ENCODE measurements around the gene CPLX1.
"Not testable (repeated sequence)": the region's sequence is repeated elsewhere in the genome, so short reads cannot be mapped to it uniquely, and the experiment has no call there.

CPLX1 gene

DNA sequence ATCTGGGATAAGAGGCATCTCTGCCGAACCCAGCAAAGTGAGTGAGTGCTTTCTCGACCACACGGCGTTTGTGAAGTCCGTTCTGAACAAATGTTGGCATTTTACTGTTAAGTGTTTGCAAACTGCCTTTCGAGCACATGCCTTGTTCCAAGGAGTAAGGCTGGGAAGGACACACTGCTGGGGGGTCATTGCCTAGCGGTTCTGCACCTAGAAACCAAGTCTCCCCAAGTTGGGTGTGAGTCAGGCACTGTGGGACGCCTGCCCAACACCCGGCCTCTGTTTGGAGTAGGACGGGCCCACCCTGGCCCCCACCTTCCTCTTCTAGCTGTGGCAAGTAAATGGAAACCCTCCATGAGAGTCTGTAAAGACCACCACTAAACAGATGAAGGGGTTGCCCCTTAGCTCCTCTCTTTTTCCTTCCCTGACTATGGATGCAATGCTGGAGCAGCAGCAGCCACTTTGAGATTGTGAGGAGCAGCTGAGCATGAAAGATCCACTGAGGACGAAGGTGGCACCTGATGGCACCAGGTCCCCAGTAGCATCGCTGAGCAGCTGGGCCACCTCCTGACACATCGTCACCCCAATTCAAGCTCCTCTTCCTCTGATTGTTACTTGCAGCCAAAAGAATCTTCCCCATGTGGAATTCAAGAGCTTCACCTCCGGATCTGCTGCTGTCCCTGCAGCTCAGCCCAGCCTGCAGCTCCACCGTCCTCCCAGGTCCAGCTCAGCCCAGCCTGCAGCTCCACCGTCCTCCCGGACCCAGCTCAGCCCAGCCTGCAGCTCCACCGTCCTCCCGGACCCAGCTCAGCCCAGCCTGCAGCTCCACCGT is 6.3 kb downstream of the CPLX1 start:
- DNase-seq = no peak

DNA sequence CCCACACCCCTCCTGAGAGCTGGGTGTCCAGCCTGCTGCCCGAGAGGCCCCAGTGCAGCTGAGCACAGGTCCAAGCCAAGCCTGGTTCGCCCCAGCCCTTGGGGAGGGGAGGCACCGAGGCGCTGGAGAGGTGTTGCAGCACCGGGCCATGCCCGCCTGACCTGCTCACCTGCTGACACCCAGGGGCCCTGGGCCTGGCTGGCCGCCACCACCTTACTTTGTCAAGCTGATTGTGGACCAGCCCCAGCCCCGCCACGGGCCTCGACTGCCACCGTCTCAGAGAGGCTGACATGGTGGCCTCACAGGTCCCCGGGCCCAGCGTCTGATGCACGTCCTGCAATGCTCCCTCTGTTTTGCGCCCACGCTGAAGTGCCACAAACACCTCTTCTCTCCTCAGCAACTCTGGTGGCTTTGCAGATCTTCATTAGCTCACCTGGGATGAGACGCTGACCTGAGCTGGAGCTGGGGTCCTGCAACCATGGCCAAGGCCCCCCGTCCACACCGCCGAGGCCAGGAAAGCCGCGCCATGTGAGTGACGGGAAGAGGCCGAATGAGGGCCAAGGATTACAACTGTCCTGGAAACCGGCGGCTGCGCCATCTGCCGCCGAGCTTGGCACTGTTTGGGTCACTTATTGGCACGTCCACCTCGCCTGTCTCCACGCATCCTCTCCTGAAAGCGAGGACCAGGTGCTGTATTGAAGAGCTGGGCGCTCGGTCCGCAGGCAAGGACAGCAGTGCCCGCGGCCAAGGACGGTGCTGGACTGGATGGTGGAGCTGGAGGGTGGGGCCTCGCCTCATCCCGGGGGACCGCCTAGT is 7.6 kb downstream of the CPLX1 start:
- DNase-seq = no peak

DNA sequence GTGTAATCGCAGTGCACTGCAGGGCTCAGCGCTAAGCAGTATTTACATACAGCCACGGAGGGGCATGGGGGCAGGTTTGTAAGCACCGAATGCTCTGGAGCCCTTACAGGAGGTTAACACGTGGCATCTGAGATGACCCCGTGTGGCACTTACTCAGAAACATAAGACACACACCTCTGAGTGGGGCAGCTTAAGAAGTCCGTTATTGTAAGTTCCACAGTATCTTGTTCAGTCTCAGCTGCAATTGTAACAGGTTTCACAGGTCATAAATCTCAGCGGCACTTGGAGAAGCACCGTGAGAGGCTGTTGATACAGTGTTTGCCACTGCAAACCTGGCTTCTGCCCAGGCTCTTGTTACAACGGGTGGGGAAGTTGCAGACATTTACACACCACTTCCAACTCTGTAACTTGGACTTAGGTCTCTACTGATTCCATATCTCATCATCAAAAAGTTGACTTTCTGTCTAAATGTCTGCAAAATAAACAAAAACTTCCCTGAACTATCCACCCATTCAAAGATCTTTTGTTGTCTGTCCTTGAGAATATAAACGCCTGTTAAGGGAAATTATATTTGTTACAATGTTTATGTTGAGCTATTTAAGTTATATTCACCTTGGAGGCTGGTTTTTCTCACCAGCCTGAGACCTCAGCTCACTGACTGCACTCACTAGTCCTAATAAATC is 10.3 kb downstream of the CPLX1 start:
- no peak for DNase-seq

DNA sequence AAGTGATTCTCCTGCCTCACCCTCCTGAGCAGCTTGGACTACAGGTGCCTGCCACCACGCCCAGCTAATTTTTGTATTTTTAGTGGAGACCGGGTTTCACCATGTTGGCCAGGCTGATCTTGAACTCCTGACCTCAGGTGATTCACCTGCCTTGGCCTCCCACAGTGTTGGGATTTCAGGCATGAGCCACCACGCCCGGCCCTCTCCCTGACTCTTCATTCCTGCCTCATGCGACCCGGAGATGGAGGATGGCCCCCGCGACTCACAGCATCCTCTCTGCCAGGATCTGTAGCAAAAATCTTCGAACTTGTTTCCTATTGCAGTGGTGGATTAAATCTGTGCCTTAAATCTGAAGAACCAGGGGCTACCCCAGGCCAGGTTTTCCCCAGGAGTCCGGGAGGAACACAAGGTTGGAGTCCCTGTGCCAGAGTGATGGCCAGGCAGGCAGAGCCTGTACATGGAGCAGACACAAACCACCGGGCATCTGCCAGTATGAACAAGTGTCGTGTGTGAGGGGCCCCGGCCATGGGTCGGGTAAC is 11.5 kb downstream of the CPLX1 start:
- DNase-seq = no peak

DNA sequence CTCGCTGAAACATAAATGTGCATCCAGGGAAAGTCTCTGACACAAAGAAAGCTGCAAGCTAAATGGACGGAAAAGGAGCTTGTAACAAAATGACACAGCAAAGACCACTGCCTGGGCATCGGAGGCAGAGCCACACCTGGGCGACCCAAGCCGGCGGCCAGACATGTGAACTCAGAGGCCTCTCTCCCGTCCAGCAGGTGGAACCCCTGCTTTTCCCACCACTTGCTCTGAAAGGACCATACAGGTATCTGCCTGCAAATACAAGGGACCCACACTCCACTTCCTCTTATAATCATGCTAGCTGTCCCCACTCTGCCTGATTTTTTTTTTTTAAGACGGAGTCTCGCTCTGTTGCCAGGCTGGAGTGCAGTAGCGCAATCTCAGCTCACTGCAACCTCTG is 12.0 kb downstream of the CPLX1 start:
- DNase-seq = no peak

DNA sequence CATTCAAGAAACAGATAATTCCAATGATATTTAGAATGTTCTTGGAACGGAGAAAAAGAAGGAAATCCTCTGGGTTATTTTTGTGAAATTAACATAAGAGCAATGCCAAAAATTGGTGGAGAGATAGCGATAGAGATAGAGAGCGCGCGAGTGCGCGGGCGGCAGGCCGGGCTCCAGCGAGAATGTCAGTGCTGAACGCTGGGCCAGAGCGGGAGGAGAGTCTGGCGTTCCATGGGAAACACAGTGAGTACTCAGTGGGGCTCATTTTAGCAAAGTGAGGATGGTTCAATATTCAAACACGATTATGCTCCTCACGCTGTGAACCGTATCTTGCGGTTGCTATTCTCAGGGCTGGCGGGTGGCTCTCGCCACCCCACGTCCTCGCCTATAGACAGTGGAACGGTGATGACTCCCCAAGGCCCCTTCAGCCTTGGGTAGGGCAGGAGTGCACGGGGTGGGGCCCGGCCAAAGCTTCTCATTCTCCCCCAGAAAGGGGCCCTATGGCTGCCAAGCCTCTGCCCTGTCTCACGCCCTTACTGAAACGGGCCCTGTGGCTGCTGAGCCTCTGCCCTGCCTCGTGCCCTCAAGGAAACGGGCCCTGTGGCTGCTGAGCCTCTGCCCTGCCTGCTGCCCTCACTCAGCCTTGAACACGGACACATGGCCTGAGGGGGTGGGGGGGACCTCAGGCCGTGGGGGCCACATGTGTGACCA is 16.9 kb downstream of the CPLX1 start:
- DNase-seq = no peak

DNA sequence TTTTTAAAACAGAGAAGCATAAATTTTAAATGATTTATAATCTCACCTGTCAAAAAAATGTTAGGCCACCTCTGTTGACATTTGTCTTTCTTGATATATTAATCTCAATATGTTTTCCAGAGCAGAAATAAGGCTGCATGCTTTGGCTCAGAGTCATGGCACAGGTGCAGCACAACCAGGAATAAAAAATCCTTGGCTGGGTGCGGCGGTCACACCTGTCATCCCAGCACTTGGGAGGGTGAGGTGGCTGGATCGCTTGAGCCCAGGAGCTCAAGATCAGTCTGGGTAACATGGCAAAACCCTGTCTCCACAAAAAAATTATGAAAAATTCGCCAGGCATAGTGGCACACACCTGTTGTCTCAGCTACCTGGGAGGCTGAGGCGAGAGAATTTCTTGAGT is 18.1 kb downstream of the CPLX1 start:
- DNase-seq = no peak

DNA sequence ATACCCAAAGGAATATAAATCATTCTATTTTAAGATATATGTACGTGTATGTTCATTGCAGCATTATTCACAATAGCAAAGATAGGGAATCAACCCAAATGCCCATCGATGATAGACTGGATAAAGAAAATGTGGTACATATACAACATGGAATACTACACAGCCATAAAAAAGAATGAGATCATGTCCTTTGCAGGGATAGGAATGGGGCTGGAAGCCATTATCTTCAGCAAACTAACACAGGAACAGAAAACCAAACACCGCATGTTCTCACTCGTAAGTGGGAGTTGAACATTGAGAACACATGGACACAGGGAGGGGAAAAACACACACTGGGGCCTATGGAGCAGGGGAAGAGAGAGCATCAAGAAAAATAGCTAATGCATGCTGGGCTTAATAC is 18.9 kb downstream of the CPLX1 start:
- not testable (repeated sequence) for DNase-seq

DNA sequence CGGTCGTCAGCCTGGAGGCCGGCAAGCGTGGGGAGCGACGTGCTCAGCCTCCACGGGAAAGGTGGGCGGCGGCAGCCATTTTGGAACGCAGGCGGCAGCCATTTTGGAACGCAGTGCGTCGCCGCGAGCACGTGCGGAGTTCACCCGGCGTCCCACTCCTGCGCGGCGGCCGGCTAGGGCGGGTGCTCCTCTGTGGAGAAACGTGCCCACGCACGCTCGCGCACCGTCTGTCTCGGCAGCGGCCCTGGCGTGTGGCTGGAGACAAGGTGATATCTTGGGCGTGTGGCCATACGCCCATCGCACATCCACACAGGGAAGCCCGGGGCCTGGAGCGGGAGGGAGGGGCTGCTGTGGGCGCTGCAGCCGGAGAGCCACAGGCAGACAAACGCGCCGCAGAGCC is 21.1 kb downstream of the CPLX1 start:
- no peak for DNase-seq

DNA sequence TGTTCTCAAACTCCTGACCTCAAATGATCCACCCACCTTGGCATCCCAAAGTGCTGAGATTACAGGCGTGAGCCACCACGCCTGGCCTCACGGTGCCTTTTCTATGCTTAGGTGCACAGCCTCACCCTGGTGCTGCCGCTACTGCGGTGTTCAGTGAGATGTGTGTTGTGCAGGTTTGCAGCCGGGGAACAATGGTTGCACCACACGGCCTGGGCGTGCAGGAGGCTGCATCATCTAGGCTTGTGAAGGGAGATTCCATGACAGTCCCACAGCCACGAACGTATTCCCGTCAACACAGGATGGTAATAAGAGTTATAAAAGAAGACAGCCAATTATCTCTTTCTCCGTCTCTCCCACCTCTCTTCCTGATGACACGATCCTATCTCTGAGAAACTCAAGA is 22.0 kb downstream of the CPLX1 start:
- DNase-seq = no peak

DNA sequence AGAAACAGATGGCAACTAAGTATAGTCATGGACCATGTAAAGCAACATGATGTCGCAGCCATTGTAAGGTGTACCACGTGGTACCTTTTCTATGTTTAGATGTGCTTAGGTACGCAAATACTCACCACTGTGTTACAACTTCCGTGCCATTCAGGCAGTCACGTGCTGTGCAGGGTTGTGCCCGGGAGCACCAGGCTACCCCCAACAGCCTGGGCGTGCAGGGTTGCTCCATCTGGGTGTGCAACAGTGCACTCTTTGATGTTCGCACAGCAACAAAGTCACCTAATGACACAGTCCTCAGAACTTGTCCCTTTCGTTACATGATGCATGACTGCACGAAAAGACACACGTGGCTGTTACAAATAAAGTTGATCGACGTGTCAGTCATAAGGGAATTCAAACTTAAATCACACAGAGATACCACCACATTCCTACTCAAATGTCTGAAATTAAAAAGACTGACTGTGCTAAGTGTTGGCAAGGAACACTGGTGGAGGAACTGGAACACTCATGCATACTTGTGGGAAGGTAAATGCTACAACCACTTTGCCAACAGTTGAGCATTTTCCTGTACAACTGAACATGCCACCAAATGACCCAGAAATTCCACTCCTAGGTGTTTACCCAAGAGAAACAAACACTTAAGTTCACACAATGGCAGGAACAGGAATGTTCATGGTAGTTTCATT is 24.3 kb downstream of the CPLX1 start:
- no peak for DNase-seq

DNA sequence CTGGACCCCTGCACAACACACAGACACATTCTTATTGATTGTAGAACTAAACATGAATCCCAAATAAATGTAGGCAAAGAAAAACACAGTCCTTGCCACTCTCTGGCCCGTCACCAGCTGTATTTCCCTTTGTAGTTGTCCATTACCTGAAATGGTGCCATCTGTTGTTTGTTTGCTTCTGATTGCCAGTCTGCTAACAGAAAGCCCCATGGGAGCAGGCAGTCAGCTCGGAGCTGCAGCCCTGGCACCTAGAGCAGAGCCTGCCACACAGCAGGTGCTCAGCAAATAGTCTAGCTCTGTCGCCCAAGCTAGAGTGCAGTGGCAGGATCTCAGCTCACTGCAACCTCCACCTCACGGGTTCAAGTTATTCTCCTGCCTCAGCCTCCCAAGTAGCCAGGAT is 28.9 kb downstream of the CPLX1 start:
- DNase-seq = no peak

DNA sequence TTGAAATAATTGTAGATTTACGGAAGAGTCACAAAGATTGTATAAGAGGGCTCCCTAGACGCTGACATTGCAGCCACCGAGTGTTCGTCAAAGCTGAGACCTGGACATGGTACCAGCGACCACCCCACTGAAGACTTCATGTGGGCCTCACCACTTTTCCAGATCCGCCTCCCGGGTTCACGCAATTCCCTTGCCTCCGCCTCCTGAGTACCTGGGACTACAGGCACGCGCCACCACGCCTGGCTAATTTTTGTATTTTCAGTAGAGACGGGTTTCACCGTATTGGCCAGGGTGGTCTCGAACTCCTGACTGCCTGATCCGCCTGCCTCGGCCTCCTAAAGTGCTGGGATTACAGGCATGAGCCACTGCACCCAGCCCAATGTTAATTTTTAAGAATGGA is 29.7 kb downstream of the CPLX1 start:
- DNase-seq = no peak

DNA sequence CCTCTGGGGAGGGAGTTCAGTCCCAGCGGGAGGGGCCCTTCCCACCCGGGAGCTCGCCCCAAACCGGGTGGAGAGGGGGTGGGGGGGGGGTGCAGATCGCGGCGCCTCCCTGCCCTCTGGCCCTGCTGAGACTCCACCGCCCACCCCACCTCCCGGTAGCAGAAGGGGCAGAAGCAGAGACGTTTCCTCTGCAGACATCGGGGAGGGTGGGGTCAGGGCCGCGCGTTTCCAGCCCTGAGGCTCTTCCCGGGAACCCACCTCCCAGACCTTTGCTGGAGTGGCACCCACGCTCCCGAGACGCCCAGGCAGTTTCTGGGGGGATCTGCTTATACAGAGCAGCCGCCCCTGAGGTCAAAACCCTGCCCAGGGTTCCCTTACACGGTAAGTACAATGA is 30.2 kb downstream of the CPLX1 start:
- DNase-seq = no peak

DNA sequence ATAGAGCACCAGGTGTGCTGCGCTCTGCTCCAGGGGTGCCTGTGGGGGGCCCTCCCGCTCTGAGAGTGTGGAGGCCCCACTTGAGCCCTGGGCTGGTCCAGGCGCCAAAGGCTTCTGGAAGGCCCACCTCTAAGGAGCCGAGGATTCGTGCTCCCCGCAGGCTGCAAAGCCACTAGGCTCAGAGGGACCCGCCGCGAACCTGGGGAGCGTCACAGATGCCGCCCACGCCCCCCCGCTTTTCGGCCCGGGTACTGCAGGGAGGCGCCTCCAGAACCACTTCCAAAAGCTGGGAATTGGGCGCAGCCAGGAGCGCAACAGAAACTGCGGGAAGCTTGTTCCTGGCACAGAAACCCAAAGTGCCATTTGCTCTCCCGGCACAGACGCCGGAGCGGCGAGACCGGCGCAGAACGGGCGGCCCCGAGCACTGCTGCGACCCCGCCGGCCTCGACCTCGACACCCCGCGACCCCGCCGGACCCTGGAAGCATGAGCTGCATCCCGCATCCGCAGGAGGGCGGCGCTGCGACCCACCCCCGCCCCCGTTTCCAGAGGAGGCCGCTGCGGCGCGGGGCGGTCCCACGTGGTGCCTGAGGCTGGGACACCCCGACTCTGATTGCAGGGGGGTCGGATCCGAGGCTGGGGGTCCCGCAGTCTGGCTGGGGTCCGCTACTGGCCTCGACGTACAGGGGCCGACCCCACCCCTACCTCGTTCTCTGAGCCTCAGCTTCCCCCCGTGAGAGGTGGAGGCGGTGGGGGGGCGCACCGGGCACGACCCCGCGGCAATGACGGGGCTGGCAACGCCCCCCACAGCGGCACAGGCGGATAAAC is 30.8 kb downstream of the CPLX1 start:
- DNase-seq = no peak

DNA sequence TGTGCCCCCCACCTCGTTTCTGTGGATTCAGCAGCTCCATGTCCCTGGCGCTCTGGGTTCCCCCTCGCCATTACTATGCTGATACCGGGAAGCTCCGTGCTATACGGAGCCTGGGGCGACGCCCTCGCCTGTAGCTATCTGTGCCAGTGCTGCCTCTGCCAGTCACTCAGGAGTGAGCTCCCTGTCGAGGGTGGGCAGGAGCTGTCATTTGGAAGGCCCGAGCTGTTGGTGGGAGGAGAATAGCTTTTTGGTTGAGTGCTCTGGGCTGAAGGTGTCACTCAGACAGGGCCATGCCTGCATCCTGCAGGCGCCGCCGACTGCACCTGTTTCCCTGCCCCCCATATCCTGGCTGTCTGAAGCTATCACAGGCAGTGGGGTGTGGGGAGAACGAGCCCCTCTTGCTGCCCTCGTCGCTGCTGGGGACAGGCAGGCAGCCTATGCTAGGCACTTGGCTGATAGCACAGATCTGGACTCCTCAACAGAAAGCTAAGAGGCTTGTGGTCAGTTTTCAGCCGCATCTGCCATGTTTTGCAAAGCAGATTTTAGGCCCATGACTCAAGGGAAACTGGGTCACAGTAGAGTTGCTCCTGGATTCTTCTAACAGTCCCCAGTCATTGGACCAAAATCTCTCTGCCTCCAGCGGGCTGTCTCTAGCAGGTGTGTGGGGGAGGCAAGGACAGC is 31.8 kb downstream of the CPLX1 start:
- DNase-seq = no peak

DNA sequence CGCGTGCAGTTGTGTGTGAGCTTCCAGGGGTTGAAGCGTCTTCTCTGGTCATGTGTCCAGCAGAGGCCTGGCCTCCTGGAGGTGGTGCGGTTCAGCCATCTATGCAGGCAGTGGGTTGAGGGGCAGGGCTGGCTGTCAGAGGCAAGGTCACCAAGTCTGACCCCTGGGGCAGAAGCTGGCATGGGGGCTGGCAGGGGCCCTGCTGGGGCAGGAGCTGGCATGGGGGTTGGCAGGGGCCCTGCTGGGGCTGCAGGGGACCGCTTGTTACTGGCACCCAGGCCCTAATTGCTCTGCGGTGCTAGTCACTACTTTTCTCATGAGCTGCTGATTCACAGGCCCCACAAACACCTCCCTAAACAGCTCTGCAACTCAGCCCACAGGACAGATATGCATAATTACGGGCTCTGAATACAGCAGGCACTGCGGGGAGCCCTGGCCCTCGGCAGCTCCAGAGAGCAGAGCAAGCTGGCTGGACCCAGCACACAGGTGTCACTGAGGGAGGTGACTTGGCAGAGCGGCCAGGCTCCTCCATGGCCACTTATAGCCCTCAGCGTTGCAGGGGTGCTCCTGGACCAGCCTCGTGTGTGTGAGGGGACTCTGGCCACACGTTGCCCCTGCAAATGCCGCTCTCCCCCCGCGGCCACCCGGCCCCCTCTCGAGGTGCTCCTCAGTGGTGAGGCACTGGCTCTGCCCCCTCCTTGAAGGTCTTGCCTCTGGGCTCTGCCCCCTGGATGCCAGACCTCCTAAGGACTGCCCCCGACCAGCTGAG is 32.7 kb downstream of the CPLX1 start:
- DNase-seq = no peak

DNA sequence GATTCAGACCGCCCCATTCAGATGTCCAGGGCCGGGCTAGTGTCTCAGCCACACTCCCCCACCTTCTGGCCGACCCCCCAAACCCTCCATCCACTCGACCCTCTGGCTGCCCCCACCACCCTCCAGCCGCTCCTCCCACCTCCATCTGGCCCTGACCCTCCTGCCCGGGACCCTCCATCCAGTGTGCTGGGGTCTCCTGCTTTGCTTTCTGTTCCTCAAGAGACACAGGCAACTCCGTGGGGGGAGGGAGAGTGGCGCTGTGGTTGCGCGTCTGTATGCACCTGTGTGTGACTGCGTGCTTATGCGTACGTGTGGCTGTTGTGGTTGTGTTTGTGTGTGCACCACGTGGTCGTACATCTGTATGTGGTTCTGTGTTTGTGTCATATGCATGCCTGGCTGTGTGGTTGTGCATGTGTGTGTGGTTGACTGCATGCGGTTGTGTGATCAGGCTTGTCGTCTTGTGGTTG is 33.3 kb downstream of the CPLX1 start:
- DNase-seq = no peak

DNA sequence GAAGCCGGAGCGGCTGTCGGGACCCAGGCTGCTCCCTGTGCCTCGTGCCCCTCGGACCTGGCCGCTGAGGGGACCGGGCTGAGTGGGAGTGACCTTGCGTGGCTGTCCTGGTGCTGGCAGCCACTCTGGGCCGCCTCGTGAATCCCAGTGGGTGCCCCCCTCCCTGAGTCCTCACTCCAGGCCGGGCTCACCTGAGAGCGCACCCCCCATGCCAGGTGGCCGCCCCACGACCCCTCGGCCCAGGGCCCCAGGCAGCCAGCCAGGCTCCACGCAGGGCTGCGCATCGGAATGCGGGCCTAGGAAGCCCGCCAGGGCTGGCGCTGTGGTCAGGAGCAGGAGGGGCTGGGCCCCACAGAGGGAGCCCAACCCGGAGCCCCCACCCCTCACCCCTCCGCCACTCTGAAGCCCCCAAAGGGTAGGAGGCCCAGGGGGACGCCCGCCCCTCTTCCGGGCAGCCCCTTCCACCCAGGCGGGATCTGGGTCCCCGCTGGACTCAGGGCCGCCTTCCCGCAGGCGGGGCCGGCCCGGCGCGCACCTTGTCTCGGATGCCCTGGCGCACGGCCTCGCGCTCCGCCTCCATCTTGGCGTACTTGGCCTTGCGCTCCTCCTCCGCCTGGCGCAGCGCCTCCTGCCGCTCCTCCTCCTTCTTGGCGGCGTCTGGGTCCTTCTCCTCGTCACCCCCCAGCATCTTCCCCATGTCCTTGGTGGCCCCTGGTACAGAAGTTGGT is 33.9 kb downstream of the CPLX1 start:
- DNase-seq = no peak

All from NCI-H1417 treated with DMSO at 0.1 percent for 48 hours (cell line).